HG03097 (cell line): Measurements from ENCODE around the gene PYDC1.
"Not testable (repeated sequence)": the region's sequence is repeated elsewhere in the genome, so short reads cannot be mapped to it uniquely, and the experiment has no call there.

Source experiments
- ATAC-seq: cut with Tn5 transposase; IDR thresholded peaks from one replicate; pipeline ENCODE4 v1.9.1; 2021; ENCODE audit not compliant: unreplicated experiment, low FRiP score

PYDC1 gene

DNA sequence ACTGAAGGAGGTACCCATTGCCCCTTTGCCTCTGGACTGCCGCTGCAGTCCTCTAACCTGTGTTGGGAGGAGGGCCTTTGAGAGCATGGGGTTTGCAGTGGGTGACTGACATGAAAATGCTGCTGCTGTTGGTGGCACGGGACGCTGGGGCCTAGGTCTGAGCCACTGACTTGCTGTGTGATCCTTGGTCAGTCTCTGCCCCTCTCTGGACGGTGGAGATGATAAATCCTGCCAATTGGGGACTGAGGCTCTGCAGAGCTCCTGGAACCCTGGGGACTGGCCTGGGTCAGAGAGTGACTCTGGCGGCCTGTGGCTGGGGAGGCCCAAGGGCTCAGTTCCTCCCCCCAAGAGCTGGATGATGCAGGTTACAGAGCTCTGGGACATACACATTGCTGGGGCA is 6.1 kb upstream of the PYDC1 start:
- ATAC-seq = no peak

DNA sequence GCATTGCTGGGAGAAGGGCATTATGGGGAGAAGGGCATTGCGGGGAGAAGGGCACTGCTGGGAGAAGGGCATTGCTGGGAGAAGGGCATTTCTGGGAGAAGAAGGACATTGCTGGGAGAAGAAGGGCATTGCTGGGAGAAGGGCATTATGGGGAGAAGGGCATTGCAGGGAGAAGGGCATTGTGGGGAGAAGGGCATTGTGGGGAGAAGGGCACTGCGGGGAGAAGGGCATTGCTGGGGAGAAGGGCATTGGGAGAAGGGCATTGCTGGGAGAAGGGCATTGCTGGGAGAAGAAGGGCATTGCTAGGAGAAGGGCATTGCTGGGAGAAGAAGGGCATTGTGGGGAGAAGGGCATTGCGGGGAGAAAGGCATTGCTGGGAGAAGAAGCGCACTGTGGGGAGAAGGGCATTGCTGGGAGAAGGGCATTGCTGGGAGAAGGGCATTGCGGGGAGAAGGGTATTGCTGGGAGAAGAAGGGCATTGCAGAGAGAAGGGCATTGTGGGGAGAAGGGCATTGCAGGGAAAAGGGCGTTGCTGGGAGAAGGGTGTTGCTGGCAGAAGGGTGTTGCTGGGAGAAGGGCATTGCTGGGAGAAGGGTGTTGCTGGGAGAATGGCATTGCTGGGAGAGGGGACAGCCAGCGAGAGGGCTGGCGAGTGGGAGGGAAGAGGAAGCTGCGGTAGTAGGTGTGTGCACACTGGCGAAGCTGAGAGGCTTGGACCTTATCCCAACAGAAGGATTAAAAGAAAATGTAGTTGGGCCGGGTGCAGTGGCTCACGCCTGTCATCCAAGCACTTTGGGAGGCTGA is 4.6 kb upstream of the PYDC1 start:
- ATAC-seq = no peak

DNA sequence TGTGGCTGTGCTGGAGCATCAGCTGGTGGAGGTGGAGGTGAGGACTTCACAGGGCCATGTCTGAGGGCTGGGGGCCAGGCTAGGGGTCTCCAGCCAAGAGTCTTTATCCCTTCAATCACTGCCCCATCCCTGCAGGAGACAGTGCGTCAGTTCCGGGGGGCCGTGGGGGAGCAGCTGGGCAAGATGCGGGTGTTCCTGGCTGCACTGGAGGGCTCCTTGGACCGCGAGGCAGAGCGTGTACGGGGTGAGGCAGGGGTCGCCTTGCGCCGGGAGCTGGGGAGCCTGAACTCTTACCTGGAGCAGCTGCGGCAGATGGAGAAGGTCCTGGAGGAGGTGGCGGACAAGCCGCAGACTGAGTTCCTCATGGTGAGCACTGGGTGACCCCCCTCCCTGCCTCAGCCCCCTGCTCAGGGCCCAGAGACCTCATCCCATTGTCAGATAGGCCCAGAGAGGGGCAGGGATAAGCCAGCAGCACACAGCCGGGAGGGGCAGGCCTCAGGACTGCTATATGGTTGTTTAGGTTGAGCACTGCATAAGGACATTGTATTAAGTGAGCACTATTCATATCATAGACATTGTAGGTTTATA is 2.3 kb upstream of the PYDC1 start:
- ATAC-seq = no peak

DNA sequence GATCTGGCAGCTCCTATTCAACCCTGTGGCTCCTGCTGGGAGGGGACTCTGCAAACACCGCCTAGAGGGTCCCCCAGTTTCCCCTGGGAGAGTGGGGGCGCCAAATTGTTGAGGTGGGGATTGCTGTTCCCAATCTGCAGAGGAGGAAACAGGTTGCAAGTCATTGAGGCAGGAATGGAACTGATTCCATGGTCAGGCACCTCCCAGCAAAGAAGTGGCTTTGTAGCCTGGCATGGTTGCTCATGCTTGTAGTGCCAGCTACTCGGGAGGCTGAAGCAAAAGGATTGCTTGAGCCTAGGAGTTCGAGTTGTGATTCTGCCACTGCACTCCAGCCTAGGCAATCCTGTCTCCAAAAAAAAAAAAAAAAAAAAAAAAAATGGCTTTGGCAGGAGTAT is 198 bp upstream of the PYDC1 start:
- no peak for ATAC-seq

DNA sequence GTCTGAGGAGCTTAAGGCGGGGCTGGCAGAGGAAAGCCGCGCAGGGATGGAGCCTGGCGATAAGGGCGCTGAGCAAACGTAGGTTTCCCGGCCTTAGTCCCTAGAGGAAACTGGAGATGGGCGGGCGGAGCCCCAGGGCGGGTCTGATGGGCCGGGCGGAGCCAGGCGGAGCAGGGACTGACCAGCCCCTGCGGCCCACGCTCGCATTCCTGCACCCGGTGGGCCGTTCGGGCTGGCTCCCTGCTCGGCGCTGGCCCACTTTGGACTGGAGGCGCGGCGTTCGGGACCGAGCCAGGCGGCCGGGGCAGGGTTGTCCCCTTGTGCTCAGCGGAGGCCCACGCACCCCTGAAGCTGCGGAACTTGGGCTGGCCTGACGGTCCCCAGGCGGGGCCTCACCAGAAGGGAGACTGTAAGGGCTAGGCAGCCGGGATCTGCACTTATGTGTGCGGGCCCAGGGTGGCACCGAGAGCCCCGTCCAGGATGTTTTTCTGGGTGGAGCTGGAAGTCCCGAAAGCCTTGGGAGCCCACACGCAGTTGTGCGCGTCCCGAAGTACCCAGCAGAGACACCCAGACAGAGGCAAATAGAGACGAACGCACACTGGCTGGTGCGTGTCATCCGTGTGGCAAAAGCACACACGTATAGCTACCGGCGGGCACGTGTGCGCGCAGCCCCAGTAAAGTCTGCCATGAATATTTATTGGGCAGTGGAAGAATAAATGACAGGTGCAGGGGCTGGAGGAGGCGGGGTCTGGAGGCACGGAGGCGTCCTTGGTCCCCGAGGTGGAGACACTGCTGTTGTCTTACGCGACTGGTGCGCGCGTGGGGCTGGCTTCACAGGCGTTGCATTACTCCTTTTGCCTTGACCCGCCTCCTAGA is 1.4 kb downstream of the PYDC1 start:
- no peak for ATAC-seq

DNA sequence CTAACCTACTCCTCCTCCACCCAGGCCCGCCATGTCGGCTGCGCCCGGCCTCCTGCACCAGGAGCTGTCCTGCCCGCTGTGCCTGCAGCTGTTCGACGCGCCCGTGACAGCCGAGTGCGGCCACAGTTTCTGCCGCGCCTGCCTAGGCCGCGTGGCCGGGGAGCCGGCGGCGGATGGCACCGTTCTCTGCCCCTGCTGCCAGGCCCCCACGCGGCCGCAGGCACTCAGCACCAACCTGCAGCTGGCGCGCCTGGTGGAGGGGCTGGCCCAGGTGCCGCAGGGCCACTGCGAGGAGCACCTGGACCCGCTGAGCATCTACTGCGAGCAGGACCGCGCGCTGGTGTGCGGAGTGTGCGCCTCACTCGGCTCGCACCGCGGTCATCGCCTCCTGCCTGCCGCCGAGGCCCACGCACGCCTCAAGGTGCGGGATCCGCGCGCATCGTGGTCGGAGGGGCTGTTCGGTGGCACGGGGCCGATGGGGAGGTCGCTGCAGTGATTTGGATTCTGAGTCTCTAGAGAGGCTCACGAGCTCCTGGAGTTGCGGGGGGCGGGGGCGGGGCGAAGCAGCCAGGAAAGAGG is 2.1 kb downstream of the PYDC1 start:
- ATAC-seq = no peak

DNA sequence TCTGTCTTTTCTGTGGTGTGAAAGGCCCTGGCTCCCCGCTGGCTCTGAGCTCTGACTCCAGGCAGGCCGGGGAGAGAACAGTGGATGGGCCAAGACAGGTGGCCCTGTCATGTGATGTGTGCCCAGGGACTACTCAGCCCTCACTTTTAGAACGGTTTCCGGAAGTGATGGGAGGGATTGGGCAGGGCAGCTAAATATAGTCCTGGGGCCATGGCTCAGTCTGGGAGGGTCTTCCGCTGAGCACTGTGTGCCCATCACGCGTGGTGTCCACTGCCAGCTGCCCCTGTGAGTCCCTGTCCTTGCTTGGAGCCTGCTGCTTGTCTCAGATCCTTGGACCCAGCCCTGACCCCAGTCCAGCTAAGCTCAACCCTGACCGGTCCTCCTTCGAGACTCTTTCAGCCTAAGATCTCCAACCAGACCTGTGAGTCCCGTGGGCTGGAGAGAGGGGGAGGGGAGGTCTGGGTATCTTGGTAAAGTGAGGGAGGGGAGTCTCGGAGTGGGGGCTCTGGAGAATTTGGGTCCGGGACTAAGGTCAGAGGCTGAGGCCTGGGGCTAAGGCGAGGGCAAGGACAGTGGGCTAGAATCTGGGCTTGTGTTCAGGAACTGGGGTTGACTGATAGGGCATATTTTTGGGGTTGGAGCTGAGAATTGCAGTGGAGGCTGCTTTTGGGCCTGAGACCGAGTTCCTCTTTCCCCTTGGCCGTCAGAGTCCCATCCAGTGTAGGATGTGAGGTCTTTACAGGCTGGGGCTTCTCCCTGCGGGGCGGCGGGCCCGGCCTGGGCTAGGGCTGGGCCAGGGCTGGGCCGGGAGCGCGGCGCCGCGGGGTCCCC is 2.8 kb downstream of the PYDC1 start, which contains the start of gene TRIM72:
Gene TRIM72 (plus strand): TSS at position 243 of the 831 bp plus-strand sequence. CDS start 620 bp downstream, outside the sequence.
- no peak for ATAC-seq

DNA sequence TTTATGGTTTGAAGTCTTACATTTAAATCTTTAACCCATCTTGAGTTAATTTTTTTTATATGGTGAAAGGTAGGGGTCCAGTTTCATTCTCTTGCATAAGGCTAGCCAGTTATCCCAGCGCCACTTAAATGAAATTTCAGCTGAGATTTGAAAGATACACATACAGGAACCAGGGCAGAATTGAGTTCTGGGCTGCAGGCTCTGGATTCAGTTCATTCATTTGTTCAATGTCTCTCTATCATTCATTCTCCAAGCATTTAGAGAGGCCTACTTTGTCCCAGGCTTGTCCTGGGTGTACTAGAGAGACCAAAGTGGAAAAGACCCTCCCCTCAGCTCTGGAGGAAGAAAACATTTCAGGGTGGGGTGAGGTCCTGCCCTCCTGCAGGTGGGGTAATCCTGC is 3.6 kb downstream of the PYDC1 start:
- ATAC-seq = no peak

DNA sequence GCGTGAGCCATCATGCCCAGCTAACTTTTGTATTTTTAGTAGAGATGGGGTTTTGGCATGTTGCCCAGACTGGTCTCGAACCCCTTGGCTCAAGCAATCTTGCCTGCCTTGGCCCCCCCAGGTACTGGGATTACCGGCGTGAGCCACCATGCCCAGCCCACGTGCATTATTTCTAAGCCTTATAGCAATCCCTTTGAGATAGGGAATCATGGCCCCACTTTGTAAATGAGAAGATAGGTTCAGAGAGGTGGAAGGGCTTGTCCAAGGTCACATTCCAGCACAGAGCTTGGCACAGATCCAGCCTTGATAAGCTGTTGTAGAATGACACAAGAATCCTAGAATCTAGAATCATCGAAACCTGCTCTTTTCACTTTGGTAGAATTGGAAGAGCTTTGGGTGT is 10.2 kb downstream of the PYDC1 start:
- no peak for ATAC-seq

DNA sequence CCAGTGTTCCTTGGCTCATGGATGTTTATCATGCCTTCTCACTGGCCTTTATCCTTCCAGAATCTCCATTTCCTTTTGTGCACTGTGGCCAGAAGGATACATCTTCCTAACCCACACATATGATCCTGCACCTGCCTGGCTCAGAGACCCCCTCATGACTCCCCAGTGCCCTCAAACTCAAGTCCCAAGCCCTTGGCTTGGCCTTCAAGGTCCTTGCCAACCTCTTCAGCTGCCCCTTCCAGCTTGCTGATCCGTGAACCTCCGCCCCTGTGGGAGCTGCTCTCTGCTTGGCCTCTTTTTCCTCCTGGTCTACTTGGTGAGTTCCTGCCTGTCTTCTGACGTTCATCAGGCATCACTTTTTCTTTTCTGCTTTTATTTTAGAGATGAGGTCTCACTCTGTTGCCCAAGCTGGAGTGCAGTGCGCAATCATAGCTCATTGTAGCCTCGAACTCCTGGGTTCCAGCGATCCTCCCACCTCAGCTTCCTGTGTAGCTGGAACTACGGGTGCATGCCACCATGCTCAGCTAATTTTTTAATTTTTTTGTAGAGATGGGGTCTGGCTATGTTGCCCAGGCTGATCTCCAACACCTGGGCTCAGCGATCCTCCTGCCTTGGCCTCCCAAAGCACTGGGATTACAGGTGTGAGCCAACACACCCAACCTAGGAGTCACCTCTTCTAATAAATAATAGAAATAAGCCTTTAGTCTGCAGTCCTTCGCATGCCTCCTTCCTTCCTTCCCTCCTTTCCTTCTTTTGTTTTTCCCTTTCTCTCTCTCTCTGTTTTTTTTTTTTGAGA is 11.9 kb downstream of the PYDC1 start:
- ATAC-seq = no peak

DNA sequence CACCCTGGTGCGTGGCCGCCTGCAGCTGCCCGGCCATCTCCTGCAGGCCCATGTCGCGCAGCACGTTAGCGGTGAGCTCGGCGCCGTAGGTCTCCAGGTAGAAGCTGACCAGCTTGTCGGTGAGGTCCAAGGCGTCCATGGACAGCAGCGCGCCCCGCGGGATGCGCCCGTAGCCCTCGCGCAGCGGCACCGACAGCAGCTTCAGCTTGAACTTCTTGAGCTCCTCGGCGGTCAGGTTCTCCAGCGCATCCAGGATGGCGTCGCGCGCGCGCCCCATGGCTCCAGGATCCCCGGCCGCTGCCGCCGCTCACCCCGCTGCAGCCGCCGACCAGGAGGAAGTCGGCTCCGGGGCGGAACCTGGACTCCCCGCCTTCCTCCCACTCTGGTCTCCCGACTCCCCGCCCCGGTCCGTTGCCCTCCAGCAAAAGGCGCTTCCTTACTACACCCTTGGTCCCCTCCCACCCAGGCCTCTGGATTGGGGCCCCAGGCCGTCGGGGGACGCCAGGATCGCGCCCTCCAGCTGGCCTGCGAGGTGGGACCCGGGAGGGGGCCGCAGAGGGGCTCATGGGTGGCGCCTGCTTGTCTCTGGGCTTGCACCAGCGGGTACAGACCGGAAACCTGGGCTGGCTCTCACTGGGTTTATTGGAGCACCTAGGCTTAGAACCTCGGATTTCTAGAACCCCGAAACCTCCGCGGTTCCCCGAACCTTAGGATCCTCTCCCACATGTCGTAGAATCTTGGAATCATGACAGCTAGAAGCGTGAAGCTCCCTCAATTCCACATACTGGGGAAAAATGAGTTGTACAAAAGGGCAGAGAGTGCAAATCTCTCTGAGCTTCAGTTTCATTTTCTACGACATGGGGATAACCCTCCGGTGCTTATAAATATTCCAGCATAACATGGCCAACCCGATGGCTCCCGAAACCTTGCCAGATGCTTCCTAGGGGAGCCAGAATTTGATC is 14.2 kb downstream of the PYDC1 start, which contains the start of gene PYCARD:
Gene PYCARD (minus strand): TSS at position 347 of the 962 bp plus-strand sequence. CDS start 70 bp downstream, at position 277.
- no peak for ATAC-seq

DNA sequence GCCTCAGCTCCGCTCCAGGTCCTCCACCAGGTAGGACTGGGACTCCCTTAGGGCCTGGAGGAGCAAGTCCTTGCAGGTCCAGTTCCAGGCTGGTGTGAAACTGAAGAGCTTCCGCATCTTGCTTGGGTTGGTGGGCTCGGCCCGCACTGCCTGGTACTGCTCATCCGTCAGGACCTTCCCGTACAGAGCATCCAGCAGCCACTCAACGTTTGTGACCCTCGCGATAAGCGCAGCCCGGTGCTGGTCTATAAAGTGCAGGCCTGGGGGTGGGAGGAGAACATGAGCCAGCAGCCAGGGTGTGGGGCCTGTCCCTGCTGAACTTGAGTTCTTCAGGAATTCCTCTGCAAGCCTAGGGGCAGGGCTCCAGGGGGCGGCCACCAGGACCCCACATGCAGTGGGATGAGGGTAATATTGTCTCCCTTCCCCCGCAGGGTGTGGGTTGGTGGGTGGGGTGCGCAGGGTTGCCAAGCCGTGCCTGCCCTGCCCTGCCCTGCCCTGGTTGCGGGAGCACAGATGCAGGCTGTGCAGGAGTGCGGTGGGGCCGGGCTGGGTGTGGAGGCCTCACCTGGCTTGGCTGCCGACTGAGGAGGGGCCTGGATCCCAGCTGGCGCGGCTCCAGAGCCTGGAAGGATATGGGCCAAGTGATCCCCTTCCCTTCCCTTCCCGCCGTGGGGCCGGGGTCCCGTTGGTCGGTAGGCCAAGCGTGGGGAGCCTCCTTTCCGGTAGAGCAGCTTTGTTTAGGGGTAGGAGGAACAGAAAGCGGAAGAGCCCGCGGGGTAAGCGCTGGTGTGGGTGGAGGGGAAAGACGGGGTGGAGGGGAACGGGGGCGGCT is 15.1 kb downstream of the PYDC1 start:
- no peak for ATAC-seq

DNA sequence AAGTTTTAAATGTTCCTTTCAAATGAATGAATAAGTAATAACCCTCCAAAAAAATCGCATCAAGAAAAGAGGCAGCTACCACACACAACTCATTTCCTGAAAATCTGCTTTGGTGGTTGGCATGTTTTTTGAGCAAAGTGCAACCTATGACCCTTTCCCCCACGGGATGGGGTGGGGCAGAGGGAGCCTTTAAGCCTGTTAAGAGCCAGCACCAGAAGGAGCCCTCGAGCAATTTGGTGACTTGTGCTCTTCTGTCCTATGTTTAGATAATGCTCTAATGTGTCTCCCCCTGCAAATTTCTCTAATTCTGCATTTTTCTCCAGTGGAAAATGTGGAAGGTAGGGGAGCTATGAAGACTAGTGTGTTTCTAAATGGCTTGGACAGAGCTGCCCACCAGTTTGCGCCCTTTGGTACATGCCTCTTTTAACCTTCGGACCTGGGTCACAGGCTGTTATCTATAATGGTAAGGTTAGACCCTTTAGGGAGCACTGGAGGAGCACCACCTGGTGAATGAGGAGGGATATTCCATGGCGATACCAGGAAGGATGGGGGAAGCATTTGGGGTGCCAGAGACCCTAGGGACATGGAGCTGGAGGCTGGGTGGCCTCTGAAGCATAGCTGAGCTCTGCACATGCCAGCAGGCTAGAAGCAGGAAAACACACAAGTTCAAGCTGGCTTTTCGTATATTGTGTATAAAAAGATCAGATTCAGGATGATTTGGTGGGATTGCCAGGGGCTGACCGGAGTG is 15.9 kb downstream of the PYDC1 start:
- ATAC-seq = no peak

DNA sequence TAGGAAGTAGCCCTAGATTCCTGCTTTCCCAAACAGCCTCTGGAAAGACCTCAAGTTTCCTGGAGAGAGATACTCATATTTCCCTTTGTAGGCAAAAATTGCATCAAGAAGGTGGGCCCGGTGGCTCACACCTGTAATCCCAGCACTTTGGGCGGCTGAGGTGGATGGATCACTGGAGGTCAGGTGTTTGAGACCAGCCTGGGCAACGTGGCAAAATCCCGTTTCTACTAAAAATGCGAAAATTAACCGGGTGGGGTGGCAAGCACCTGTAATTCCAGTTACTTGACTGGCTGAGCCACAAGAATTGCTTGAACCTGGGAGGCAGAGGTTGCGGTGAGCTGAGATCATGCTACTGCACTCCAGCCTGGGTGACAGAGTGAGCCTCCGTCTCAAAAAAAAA is 16.8 kb downstream of the PYDC1 start:
- not testable (repeated sequence) for ATAC-seq

DNA sequence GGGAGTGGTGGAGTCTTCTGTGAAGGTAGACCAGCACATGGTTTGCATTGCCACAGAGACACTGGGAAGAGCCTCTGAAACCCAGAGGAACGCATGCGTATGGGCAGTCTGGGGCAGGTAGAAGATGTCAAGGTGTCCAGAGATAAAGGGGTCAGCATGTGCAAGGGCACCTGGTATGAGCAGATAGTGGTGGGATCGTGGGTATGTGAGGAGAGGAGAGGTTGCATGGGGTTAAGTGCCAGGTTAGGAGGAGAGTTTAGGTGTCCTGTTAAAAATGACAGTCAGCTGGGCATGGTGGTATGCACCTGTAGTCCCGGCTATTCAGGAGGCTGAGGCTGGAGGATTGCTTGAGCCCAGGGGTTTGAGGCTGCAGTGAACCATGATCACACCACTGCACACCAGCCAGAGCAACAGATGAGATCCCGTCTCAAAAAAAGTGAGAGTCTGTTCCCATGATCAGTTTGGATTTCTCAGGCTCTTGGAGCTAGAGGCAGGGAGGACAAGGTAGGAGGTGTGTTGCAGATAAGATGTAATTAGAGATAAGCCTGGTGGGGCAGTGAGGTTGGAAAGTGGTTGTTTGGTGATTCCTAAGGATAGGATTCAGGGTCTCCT is 17.4 kb downstream of the PYDC1 start:
- no peak for ATAC-seq
